A549 (cell line): ENCODE results near the gene MAPK11. TPM values are rescaled to one million over a fixed set of nuclear protein-coding genes. Genes with fewer than 3 reads are reported as not detected.

Source experiments
- ATAC-seq, 2 experiments: fragments of 200-7000 bp in 1 of 2; fragments of >200 bp in 1 of 2; cut with Nextera tagmentation in 1 of 2; cut with Tn5 transposase in 1 of 2; 3 replicates each; pipeline versions ENCODE4 v1.8.0 to v1.9.1; 2018 to 2020; ENCODE audit warnings: mild to moderate bottlenecking in 1 of 2, moderate library complexity in 1 of 2
- CTCF ChIA-PET: fragments of 300-600 bp; sonication (Branson Sonifier 250); formaldehyde crosslinking; extraction: SDS; loops from one replicate; lab custom pipeline; 2021; ENCODE audit warnings: antibody characterized with exemption, inconsistent platforms; lab: Yijun Ruan, JAX
- POLR2A ChIA-PET: fragments of 350-600 bp; formaldehyde crosslinking; extraction: SDS; loops from one replicate; lab custom pipeline; 2021; ENCODE audit warnings: antibody characterized with exemption, inconsistent platforms; lab: Yijun Ruan, JAX
- DNase-seq, 2 experiments: peaks; one replicate each; pipeline versions ENCODE4 v3.0.0 to v3.0.0-alpha.2; 2011 to 2016; ENCODE audit warnings: low read depth in 1 of 2, low spot score in 1 of 2
- FAIRE-seq: peaks from 2 replicates; lab custom pipeline; 2011; peaks lifted over from hg19 to GRCh38; lab: Jason Lieb, UNC
- H3K27ac ChIP-seq, 2 experiments: fragments of >200 bp; sonication (Bioruptor Twin); formaldehyde crosslinking; 3 replicates each; pipeline ENCODE4 v1.5.1; 2016 to 2017
- H3K4me1 ChIP-seq: fragments of >200 bp; sonication (Bioruptor Twin); formaldehyde crosslinking; 3 replicates; pipeline ENCODE4 v1.6.1; 2016
- H3K4me2 ChIP-seq: fragments of >200 bp; sonication (Bioruptor Twin); formaldehyde crosslinking; 3 replicates; pipeline ENCODE4 v1.6.1; 2016
- H3K4me3 ChIP-seq: fragments of >200 bp; sonication (Bioruptor Twin); formaldehyde crosslinking; 3 replicates; pipeline ENCODE4 v1.5.1; 2016
- H3K9me3 ChIP-seq: fragments of >200 bp; sonication (Bioruptor Twin); formaldehyde crosslinking; 3 replicates; pipeline ENCODE4 v1.6.1; 2016
- ATOH8 ChIP-seq: fragments of 250-450 bp; sonication (Bioruptor Pico); IDR thresholded peaks from 2 replicates; pipeline ENCODE4 v1.5.0; 2020; ENCODE audit warnings: low read depth, mild to moderate bottlenecking, moderate library complexity
- CBX2 ChIP-seq: fragments of 200-600 bp; sonication (generic); IDR thresholded peaks from 2 replicates; pipeline ENCODE4 v1.6.1; 2016; ENCODE audit warnings: low read depth, mild to moderate bottlenecking, borderline replicate concordance
- E2F6 ChIP-seq: IDR thresholded peaks from 2 replicates; pipeline ENCODE4 v1.6.1; 2012; ENCODE audit warnings: low read depth, borderline replicate concordance
- EP300 ChIP-seq, 2 experiments: fragments of >200 bp; sonication (Bioruptor Twin); formaldehyde crosslinking; IDR thresholded peaks; 2 replicates in 1 of 2; 3 replicates in 1 of 2; pipeline ENCODE4 v1.6.1; 2016 to 2017
- FOSB ChIP-seq: fragments of 250-450 bp; sonication (Bioruptor Pico); IDR thresholded peaks from 2 replicates; pipeline ENCODE4 v1.5.0; 2020; ENCODE audit warnings: mild to moderate bottlenecking, moderate library complexity
- FOSL2 ChIP-seq, 2 experiments: fragments of 450-650 bp in 1 of 2; fragments of >200 bp in 1 of 2; sonication (Bioruptor Twin) in 1 of 2; formaldehyde crosslinking; IDR thresholded peaks; 2 replicates each; pipeline versions ENCODE4 v1.5.0 to v1.6.1; 2016 to 2020; ENCODE audit warnings: mild to moderate bottlenecking in 1 of 2, moderate library complexity in 1 of 2
- GATA3 ChIP-seq: IDR thresholded peaks from 2 replicates; pipeline ENCODE4 v1.6.1; 2012; ENCODE audit warnings: borderline replicate concordance
- HDAC2 ChIP-seq: fragments of 200-600 bp; sonication (generic); IDR thresholded peaks from 2 replicates; pipeline ENCODE4 v1.6.1; 2016
- HMGXB4 ChIP-seq: fragments of 250-450 bp; sonication (Bioruptor Pico); IDR thresholded peaks from 2 replicates; pipeline ENCODE4 v1.5.0; 2021; ENCODE audit warnings: mild to moderate bottlenecking, moderate library complexity, borderline replicate concordance
- HOXB13 ChIP-seq: fragments of 250-450 bp; sonication (Bioruptor Pico); IDR thresholded peaks from 2 replicates; pipeline ENCODE4 v1.5.0; 2020; ENCODE audit warnings: low read depth, mild to moderate bottlenecking, moderate library complexity
- HOXB5 ChIP-seq: fragments of 250-450 bp; sonication (Bioruptor Pico); IDR thresholded peaks from 2 replicates; pipeline ENCODE4 v1.5.0; 2020; ENCODE audit warnings: mild to moderate bottlenecking, moderate library complexity
- MAFK ChIP-seq: fragments of 450-650 bp; IDR thresholded peaks from 2 replicates; pipeline ENCODE4 v1.6.1; 2014; ENCODE audit not compliant: partially characterized antibody
- MAZ ChIP-seq: fragments of 150-350 bp; IDR thresholded peaks from 2 replicates; pipeline ENCODE4 v1.6.1; 2014; ENCODE audit warnings: antibody characterized with exemption, low read depth, low read length, borderline replicate concordance
- MYC ChIP-seq: IDR thresholded peaks from 2 replicates; pipeline ENCODE4 v1.6.1; 2012; ENCODE audit warnings: mild to moderate bottlenecking, inconsistent platforms, low read length, improper control_type of control experiment, borderline replicate concordance
- NR3C1 ChIP-seq: fragments of >200 bp; sonication (Bioruptor Twin); formaldehyde crosslinking; IDR thresholded peaks from 3 replicates; pipeline ENCODE4 v1.6.1; 2017
- PBX3 ChIP-seq: IDR thresholded peaks from 2 replicates; pipeline ENCODE4 v1.6.1; 2012
- RAD21 ChIP-seq, 2 experiments: fragments of >200 bp in 1 of 2; sonication (Bioruptor Twin) in 1 of 2; formaldehyde crosslinking in 1 of 2; IDR thresholded peaks in 1 of 2; conservative IDR thresholded peaks in 1 of 2; 2 replicates in 1 of 2; 3 replicates in 1 of 2; pipeline ENCODE4 v1.6.1; 2012 to 2018; ENCODE audit warnings: inconsistent platforms in 1 of 2
- RCOR1 ChIP-seq: fragments of 150-350 bp; IDR thresholded peaks from 2 replicates; pipeline ENCODE4 v1.6.1; 2014; ENCODE audit warnings: antibody characterized with exemption, low read length, low read depth
- RFX5 ChIP-seq: fragments of 450-650 bp; IDR thresholded peaks from 2 replicates; pipeline ENCODE4 v1.7.1; 2014; ENCODE audit warnings: antibody characterized with exemption, mild to moderate bottlenecking, moderate library complexity
- RNF2 ChIP-seq: fragments of 200-600 bp; sonication (generic); IDR thresholded peaks from 2 replicates; pipeline ENCODE4 v1.6.1; 2016; ENCODE audit warnings: low read depth, mild to moderate bottlenecking, antibody characterized with exemption, moderate library complexity, borderline replicate concordance
- SREBF2 ChIP-seq: fragments of 450-650 bp; IDR thresholded peaks from 2 replicates; pipeline ENCODE4 v1.6.1; 2014; ENCODE audit warnings: mild to moderate bottlenecking, moderate library complexity
- ZSCAN20 ChIP-seq: fragments of 250-450 bp; sonication (Bioruptor Pico); IDR thresholded peaks from 2 replicates; pipeline ENCODE4 v1.8.0; 2022; ENCODE audit warnings: mild to moderate bottlenecking, moderate library complexity
- WGBS: methylation state at CpG from one replicate; pipeline ENCODE4 v1.1.6; 2017; ENCODE audit errors: missing lambda C conversion rate; 5-methylcytosine and 5-hydroxymethylcytosine counted together
- polyA plus RNA-seq, 4 experiments: library from polyadenylated mRNA; depleted of rRNA in 3 of 4; stranded (reverse); fragments of >200 nt; fragmentation: RNase III in 1 of 4; extraction: RNeasy Plus Mini Kit Qiagen cat#74134 plus additional on column Dnase treatment in 1 of 4; gene quantifications; 2 replicates in 3 of 4; 3 replicates in 1 of 4; pipeline ENCODE4 v1.2.3, GENCODE V29; 2011 to 2017

MAPK11 gene
- polyA plus RNA-seq, 2 of the 4 experiments (the other 2 are of a cell fraction) = 1.6 to 5.5 TPM

GRCh38 chr22:50226875-50227165 lies 43.4 kb downstream of the MAPK11 start:
- no peak for TF ChIP-seq SREBF2
- TF ChIP-seq ZSCAN20 = no peak
- TF ChIP-seq HOXB5 = no peak
- TF ChIP-seq CBX2 = no peak
- no peak for TF ChIP-seq MAFK
- TF ChIP-seq EP300 (IDR thresholded peaks at IDR 0.05) = no peak
- no peak for TF ChIP-seq HMGXB4
- TF ChIP-seq MAZ = no peak
- TF ChIP-seq HOXB13 (CRISPR knock-in tag) = no peak
- no peak for TF ChIP-seq FOSB (CRISPR knock-in tag)
- TF ChIP-seq, all 56 proteins: peak for 0
- FAIRE-seq = no peak
- Histone ChIP-seq H3K4me2 (no peak overlapping the region), H3K4me1 (no peaks in the 10 kb centered on the region), H3K27ac (no peak overlapping the region), H3K9me3 (no peaks in the 10 kb centered on the region), H3K4me3 (no peak overlapping the region)
- POLR2A ChIA-PET = no interaction called here
- no peak for ATAC-seq
- CTCF ChIA-PET = interaction anchor here (1.0 to 2.7 kb wide), 3 partner anchors 11 to 63 kb away, joined by 3 to 10 read pairs (median 4); no protein-coding TSS in a partner anchor
- WGBS = 96% methylated on average over 4 of the region's 18 CpGs
- DNase-seq = no peak

- DNase-seq = no peak
- ChIA-PET CTCF (interaction anchor here (0.8 to 2.7 kb wide), 4 partner anchors 11 to 273 kb away, joined by 3 to 10 read pairs (median 5); no protein-coding TSS in a partner anchor), POLR2A (no interaction called here)
- no peak for ATAC-seq
- WGBS = 93% methylated on average over 4 of the region's 31 CpGs
- Histone ChIP-seq H3K27ac (no peak overlapping the region), H3K4me1 (no peaks in the 10 kb centered on the region), H3K9me3 (no peaks in the 10 kb centered on the region), H3K4me2 (no peak overlapping the region), H3K4me3 (no peak overlapping the region)
- TF ChIP-seq FOSB (CRISPR knock-in tag) (no peak), HOXB5 (no peak), RNF2 (no peak), RFX5 (no peak), CBX2 (no peak), EP300 (IDR thresholded peaks at IDR 0.05) (no peak), NR3C1 (no peak), GATA3 (no peak), E2F6 (no peak), PBX3 (no peak), RAD21 (conservative IDR thresholded peaks at IDR 0.05 in 1 of 2, IDR thresholded peaks at IDR 0.05 in 1 of 2) (no peak), FOSL2 (IDR thresholded peaks at IDR 0.05) (no peak), FOSL2 (CRISPR knock-in tag; IDR thresholded peaks at IDR 0.05) (no peak), ATOH8 (CRISPR knock-in tag) (no peak), HOXB13 (CRISPR knock-in tag) (no peak), HDAC2 (no peak), RCOR1 (no peak), MYC (no peak)
- FAIRE-seq = no peak
Measured at GRCh38 chr22:50226063-50226874, 43.9 kb downstream of the MAPK11 start.
